GM12875 (cell line): ENCODE results near the gene DNMT3A.

Experiments used
- H3K4me3 ChIP-seq: one replicate; pipeline ENCODE4 v1.5.1; 2011; ENCODE audit warnings: low read depth, low read length, control low read depth
- CTCF ChIP-seq: IDR thresholded peaks from 2 replicates; pipeline ENCODE4 v1.5.1; 2011; ENCODE audit warnings: low read depth, mild to moderate bottlenecking, control low read depth, inconsistent platforms, low read length, moderate library complexity, borderline replicate concordance; ENCODE audit not compliant: insufficient read depth

Gene DNMT3A

GRCh38 chr2:25230198-25230947 lies 111.4 kb downstream of the DNMT3A start:
- no peak for TF ChIP-seq CTCF
- H3K4me3 ChIP-seq, result no peak overlapping the region

- no peak for TF ChIP-seq CTCF
- H3K4me3 ChIP-seq, result no peak overlapping the region
Measured at GRCh38 chr2:25229279-25230197, 112.2 kb downstream of the DNMT3A start.

- H3K4me3 ChIP-seq, result no peak overlapping the region
- TF ChIP-seq CTCF, result peak; percentile 82
Measured at GRCh38 chr2:25228848-25229278, 112.9 kb downstream of the DNMT3A start.

- H3K4me3 ChIP-seq, result no peak overlapping the region
- TF ChIP-seq CTCF, result no peak
Measured at GRCh38 chr2:25227576-25227975, 114.1 kb downstream of the DNMT3A start.

- no peak for TF ChIP-seq CTCF
- H3K4me3 ChIP-seq, result no peak overlapping the region
Measured at GRCh38 chr2:25226827-25227226, 114.9 kb downstream of the DNMT3A start.

- no peak for TF ChIP-seq CTCF
- no peak overlapping the region for H3K4me3 ChIP-seq
Measured at GRCh38 chr2:25222477-25223121, 119.1 kb downstream of the DNMT3A start.
